Stomach (tissue), 9 donors: ENCODE results near the gene HK1. TPM values are rescaled to one million over a fixed set of nuclear protein-coding genes. Genes with fewer than 3 reads are reported as not detected.
A peak's percentile ranks its signal among the peaks of the same experiment; 100 is the strongest.

Source experiments
- DNase-seq, 2 donors: peaks; one replicate each; pipeline versions ENCODE4 v3.0.0 to v3.0.0-alpha.2; 2013 to 2019
- H3K27ac ChIP-seq, 5 donors: fragments of 200-600 bp in 4 of 5; sonication (generic) in 4 of 5; one replicate each; pipeline ENCODE4 v1.5.1; 2013 to 2019; ENCODE audit warnings: mild to moderate bottlenecking in 1 of 5, moderate library complexity in 1 of 5
- H3K27me3 ChIP-seq, 3 donors: fragments of 200-600 bp; sonication (generic); one replicate each; pipeline ENCODE4 v1.5.1; 2017 to 2019; ENCODE audit warnings: mixed run types in 1 of 3
- H3K36me3 ChIP-seq, 4 donors: fragments of 200-600 bp; sonication (generic); 1 replicate in 3 of 4; 2 replicates in 1 of 4; pipeline ENCODE4 v1.5.1; 2016 to 2019
- H3K4me1 ChIP-seq, 4 donors: fragments of 200-600 bp; sonication (generic); one replicate each; pipeline ENCODE4 v1.5.1; 2016 to 2019
- H3K4me3 ChIP-seq, 4 donors: fragments of 200-600 bp; sonication (generic) in 3 of 4; one replicate each; pipeline ENCODE4 v1.5.1; 2016 to 2019; ENCODE audit warnings: mild to moderate bottlenecking in 1 of 4
- H3K9me3 ChIP-seq, 4 donors: fragments of 200-600 bp; sonication (generic); one replicate each; pipeline ENCODE4 v1.5.1; 2016 to 2019
- EP300 ChIP-seq: sonication (generic); formaldehyde crosslinking; IDR thresholded peaks from one replicate; pipeline ENCODE4 v1.6.1; 2017; ENCODE audit warnings: antibody characterized with exemption
- POLR2A ChIP-seq, 4 donors: fragments of 450-650 bp; IDR thresholded peaks; one replicate each; pipeline ENCODE4 v1.6.1; 2016; ENCODE audit warnings: antibody characterized with exemption in 4 of 4, control low read depth in 2 of 4, mild to moderate bottlenecking in 1 of 4, moderate library complexity in 1 of 4
- POLR2AphosphoS5 ChIP-seq, 3 donors: sonication (generic); formaldehyde crosslinking; IDR thresholded peaks; one replicate each; pipeline ENCODE4 v1.6.1; 2016; ENCODE audit warnings: antibody characterized with exemption in 3 of 3
- WGBS, 5 donors: extraction: QIAGEN DNeasy Blood & Tissue Kit in 3 of 5; methylation state at CpG; one replicate each; pipeline versions ENCODE4 v1.1.5 to v1.1.7; 2013 to 2018; 5-methylcytosine and 5-hydroxymethylcytosine counted together
- intact Hi-C: fragments of 100-400 bp; cut with DNase I; formaldehyde crosslinking; loops from one replicate; pipeline ENCODE4 v1.15.1; 2023; ENCODE audit warnings: low total_unique reads
- polyA plus RNA-seq, 3 donors: library from polyadenylated mRNA; stranded (reverse); fragments of 200-250 nt; gene quantifications; one replicate each; pipeline ENCODE4 v1.2.3, GENCODE V29; 2013
- total RNA-seq, 5 donors: library from RNA; depleted of rRNA; stranded (reverse); fragments of >200 nt; gene quantifications; one replicate each; pipeline versions ENCODE4 v1.1.0 to v1.2.3, GENCODE V29; 2014 to 2016
- TF ChIP-seq, protein P1 (sequence below), 7 experiments: fragments of 450-650 bp in 4 of 7; fragments of 200-600 bp in 3 of 7; sonication (generic) in 3 of 7; IDR thresholded peaks; one replicate each; pipeline ENCODE4 v1.5.1; 2016 to 2019; ENCODE audit warnings: antibody characterized with exemption in 7 of 7, control low read depth in 2 of 7, mild to moderate bottlenecking in 1 of 7
- donor health status: healthy with polysubstance abuse.
- donor health status: Bipolar disorder and iron deficiency.
- donor health status: healthy.

Gene HK1
- total and polyA plus RNA-seq, 8 donors, result 32.7 to 60.9 (median 50.8) TPM

GRCh38 chr10:69364232-69364940, 86.1 kb downstream of the HK1 start:
- H3K9me3 ChIP-seq, result no peaks in the 10 kb centered on the region
- H3K27ac ChIP-seq, result peak overlapping the region in 2 of 5 donors; percentile 83 to 89
- TF ChIP-seq EP300 (no peak), POLR2AphosphoS5 (IDR thresholded peaks at IDR 0.05) (no peak), POLR2A (IDR thresholded peaks at IDR 0.05) (no peak)
- TF ChIP-seq, protein P1, sequence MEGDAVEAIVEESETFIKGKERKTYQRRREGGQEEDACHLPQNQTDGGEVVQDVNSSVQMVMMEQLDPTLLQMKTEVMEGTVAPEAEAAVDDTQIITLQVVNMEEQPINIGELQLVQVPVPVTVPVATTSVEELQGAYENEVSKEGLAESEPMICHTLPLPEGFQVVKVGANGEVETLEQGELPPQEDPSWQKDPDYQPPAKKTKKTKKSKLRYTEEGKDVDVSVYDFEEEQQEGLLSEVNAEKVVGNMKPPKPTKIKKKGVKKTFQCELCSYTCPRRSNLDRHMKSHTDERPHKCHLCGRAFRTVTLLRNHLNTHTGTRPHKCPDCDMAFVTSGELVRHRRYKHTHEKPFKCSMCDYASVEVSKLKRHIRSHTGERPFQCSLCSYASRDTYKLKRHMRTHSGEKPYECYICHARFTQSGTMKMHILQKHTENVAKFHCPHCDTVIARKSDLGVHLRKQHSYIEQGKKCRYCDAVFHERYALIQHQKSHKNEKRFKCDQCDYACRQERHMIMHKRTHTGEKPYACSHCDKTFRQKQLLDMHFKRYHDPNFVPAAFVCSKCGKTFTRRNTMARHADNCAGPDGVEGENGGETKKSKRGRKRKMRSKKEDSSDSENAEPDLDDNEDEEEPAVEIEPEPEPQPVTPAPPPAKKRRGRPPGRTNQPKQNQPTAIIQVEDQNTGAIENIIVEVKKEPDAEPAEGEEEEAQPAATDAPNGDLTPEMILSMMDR (IDR thresholded peaks at IDR 0.05), result no peak
- intact Hi-C loops, result no loop called here
- H3K36me3 ChIP-seq, result peaks cover 35 to 66% (median 51%) of the 10 kb centered on the region in 4 donors
- peaks cover 49 to 73% (median 61%) of the 10 kb centered on the region in 4 donors for H3K4me1 ChIP-seq
- no peak overlapping the region for H3K4me3 ChIP-seq
- WGBS, 5 donors, result 87 to 92% (median 89%) methylated on average over 9 of the region's 9 CpGs
- no peak for DNase-seq
- no peaks in the 10 kb centered on the region for H3K27me3 ChIP-seq

- intact Hi-C loops, result no loop called here
- WGBS, 5 donors, result 53 to 69% (median 68%) methylated on average over 5 of the region's 5 CpGs
- Histone ChIP-seq H3K36me3 (peaks cover 48 to 77% (median 72%) of the 10 kb centered on the region in 4 donors), H3K9me3 (no peaks in the 10 kb centered on the region), H3K27ac (peak overlapping the region in 1 of 5 donors; percentile 3), H3K4me3 (no peak overlapping the region), H3K27me3 (no peaks in the 10 kb centered on the region), H3K4me1 (peaks cover 25 to 49% (median 38%) of the 10 kb centered on the region in 4 donors)
- no peak for DNase-seq
- TF ChIP-seq EP300, result no peak
- TF ChIP-seq POLR2A (IDR thresholded peaks at IDR 0.05), result no peak
- TF ChIP-seq, protein P1 (IDR thresholded peaks at IDR 0.05), result no peak
- TF ChIP-seq POLR2AphosphoS5 (IDR thresholded peaks at IDR 0.05), result no peak
Observed at GRCh38 chr10:69366738-69367137, 88.4 kb downstream of the HK1 start.

GRCh38 chr10:69367469-69367868, 89.2 kb downstream of the HK1 start:
- Histone ChIP-seq H3K4me3 (no peak overlapping the region), H3K27me3 (no peaks in the 10 kb centered on the region), H3K27ac (no peak overlapping the region), H3K4me1 (peaks cover 19 to 42% (median 31%) of the 10 kb centered on the region in 4 donors), H3K36me3 (peaks cover 48 to 84% (median 79%) of the 10 kb centered on the region in 4 donors), H3K9me3 (no peaks in the 10 kb centered on the region)
- 58 to 82% (median 77%) methylated on average over 4 of the region's 4 CpGs for WGBS, 5 donors
- DNase-seq, result no peak
- TF ChIP-seq POLR2A (IDR thresholded peaks at IDR 0.05), result no peak
- TF ChIP-seq POLR2AphosphoS5 (IDR thresholded peaks at IDR 0.05), result no peak
- TF ChIP-seq, protein P1 (IDR thresholded peaks at IDR 0.05), result no peak
- TF ChIP-seq EP300, result no peak
- intact Hi-C loops, result no loop called here

- peak overlapping the region in 1 of 5 donors; percentile 9 for H3K27ac ChIP-seq
- H3K4me1 ChIP-seq, result peaks cover 3 to 38% (median 29%) of the 10 kb centered on the region in 4 donors
- intact Hi-C loops, result no loop called here
- no peak overlapping the region for H3K4me3 ChIP-seq
- WGBS, 5 donors, result 88 to 93% (median 90%) methylated on average over 9 of the region's 9 CpGs
- no peaks in the 10 kb centered on the region for H3K9me3 ChIP-seq
- TF ChIP-seq POLR2AphosphoS5 (IDR thresholded peaks at IDR 0.05), result no peak
- TF ChIP-seq, protein P1 (IDR thresholded peaks at IDR 0.05), result no peak
- H3K27me3 ChIP-seq, result no peaks in the 10 kb centered on the region
- DNase-seq, result no peak
- peaks cover 56 to 100% (median 91%) of the 10 kb centered on the region in 4 donors for H3K36me3 ChIP-seq
Observed at GRCh38 chr10:69372126-69372980, 94.1 kb downstream of the HK1 start.
